ENCODE measurements around the gene ELOA.

Gene ELOA, protein sequence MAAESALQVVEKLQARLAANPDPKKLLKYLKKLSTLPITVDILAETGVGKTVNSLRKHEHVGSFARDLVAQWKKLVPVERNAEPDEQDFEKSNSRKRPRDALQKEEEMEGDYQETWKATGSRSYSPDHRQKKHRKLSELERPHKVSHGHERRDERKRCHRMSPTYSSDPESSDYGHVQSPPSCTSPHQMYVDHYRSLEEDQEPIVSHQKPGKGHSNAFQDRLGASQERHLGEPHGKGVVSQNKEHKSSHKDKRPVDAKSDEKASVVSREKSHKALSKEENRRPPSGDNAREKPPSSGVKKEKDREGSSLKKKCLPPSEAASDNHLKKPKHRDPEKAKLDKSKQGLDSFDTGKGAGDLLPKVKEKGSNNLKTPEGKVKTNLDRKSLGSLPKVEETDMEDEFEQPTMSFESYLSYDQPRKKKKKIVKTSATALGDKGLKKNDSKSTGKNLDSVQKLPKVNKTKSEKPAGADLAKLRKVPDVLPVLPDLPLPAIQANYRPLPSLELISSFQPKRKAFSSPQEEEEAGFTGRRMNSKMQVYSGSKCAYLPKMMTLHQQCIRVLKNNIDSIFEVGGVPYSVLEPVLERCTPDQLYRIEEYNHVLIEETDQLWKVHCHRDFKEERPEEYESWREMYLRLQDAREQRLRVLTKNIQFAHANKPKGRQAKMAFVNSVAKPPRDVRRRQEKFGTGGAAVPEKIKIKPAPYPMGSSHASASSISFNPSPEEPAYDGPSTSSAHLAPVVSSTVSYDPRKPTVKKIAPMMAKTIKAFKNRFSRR

DNA sequence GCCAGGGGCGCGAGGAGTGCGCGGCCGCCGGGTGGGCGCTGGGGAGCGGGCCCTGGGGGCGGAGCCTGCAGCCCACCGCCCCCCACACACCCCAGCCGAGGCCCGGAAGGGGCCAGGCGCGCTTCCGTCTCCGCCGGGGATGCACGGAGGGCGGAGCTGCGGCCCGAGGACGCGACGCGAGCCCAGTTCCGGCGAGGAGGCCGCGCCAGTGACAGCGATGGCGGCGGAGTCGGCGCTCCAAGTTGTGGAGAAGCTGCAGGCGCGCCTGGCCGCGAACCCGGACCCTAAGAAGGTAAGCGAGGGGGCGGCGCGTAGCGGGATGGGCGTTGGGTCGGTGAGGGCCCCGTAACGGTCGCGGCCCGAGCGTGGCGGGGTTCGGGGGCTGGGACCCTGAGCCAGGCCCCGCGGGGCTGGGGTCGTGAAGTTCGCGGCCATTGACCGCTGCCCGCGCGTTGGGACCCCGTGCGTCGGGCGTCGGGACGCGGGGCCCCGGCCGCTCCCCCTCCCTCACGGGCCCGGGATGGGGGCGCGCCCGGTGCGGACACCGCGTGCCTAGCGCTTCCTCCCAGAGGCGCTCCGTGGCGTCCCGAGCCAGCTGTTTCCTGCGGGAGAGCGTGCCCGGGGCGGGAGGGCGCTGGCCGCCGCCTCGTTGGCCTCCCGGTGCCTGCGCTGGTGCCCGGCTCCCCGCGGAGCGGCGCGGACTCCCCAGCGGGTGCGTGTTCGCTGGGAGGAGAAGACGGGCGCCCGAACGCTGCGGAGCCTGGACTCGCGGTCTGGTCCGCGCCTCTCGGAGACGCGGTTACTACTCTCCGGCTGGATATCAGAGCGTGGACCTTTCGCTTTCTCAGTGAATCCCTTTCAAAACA is at the start of gene ELOA:
Gene ELOA (plus strand): TSS at position 185 of the 866 bp plus-strand sequence. CDS start 33 bp downstream, at position 218.
- peak; percentile 71 for DNase-seq (ENCODE audit: low spot score)

DNA sequence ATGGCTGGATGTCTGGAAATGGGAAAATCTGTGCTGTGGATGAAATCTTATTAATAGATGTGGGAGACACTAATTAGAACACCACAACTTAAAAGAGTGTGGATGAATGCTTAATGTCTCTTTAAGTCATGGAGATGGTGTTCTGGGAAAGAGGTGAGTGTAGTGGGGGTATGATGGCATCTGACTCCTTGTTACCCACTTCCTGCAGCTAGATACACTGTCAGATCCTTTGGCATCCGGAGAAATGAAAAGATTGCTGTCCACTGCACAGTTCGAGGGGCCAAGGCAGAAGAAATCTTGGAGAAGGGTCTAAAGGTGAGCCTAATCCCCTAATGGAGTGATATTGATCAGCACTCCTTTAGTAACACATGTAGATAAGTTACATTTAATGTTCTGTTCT is 49.7 kb upstream of the ELOA start:
- DNase-seq (ENCODE audit: low spot score) = no peak

DNA sequence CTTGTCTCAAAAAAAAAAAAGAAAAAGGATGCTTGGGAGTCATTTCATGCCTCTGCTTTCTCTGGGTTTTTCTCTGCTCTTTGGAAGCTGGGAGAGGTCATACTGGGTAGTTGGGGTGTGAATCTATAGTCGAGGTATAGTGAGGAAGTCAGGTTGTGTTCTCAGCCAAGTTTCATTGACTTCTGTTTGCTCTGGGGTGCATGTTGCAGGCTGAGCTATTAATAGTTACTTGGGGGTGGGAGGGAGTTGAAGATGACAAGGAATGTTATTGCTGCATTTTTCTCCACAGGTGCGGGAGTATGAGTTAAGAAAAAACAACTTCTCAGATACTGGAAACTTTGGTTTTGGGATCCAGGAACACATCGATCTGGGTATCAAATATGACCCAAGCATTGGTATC is 48.9 kb upstream of the ELOA start:
- no peak for DNase-seq (ENCODE audit: low spot score)

DNA sequence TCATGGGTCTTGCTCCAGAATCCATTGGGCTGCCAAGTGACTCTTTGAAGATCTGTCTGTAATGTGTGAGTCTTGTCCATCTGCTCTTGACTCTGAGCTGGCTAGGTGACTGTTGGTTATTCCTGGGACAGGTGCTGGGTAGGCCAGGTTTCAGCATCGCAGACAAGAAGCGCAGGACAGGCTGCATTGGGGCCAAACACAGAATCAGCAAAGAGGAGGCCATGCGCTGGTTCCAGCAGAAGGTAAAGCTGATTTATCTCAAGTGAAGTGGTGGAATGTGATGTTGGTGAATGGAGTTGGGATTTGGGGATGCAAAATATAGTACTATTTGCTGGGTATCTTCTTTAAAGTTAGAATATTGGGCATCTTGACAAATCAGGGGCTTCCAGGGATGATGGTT is 47.6 kb upstream of the ELOA start:
- no peak for DNase-seq (ENCODE audit: low spot score)

GRCh38 chr1:23696335-23696989 is 46.8 kb upstream of the ELOA start:
- no peak for DNase-seq (ENCODE audit: low spot score)

DNA sequence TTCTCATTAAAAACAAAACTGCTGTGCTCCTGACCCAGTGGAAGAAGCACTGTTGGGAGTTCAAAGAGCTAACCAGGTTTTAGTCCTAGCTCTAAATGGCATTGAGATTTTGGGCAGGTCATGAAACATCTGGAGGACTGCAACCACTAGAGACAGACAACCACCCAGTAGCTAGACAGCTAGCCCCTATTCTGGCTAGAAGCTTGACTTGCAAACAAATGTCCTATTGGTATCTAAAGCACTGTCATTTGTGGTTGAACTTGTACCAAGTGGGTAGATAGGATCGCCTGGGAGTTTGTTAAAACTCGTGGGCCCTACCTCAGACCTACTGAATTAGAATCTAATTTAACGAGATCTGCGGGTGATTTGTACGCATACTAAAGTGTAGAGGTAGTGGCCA is 44.8 kb upstream of the ELOA start:
- no peak for DNase-seq (ENCODE audit: low spot score)

DNA sequence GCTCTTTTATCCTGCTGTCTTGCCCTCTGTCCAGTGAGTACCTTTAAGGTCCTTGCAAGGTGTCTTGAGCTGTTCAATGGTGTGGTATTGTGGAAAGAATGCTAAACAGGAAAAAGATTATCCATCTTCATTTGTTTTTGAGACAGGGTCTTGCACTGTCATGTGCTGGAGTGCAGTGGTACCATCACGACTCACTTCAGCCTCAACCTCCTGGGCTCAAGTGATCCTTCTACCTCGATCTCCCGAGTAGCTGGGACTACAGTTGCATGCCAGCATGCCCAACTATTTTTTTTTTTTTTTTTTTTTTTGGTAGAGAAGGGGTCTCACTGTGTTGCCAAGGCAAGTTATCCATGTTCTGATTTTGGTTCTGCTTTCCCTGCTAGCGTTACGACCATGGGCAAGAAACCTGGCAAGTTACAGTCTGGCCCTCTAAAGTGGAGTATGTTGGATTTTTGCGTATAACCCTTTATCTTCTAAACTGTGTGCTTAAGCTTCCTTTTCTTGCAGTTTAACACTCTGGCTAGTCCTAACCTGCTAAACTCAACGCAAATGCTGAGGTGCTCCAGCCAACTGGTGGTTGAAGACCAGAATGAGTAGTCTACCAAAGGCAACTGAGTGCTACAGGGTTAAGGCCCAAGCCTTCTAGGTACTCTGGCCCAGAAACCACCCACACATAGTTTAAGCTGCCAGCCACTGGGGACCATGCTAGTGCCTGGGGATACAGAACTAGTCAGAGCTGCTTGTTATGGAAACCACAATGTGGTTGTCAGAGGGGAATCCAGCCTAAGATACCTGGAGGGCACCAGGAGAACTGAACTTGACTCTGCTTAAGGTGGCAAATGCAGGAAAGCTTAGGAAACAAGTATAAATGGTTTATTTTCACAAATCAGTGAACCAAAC is 43.7 kb upstream of the ELOA start:
- DNase-seq (ENCODE audit: low spot score) = no peak

GRCh38 chr1:23701310-23701709 is 42.0 kb upstream of the ELOA start:
- no peak for DNase-seq (ENCODE audit: low spot score)

DNA sequence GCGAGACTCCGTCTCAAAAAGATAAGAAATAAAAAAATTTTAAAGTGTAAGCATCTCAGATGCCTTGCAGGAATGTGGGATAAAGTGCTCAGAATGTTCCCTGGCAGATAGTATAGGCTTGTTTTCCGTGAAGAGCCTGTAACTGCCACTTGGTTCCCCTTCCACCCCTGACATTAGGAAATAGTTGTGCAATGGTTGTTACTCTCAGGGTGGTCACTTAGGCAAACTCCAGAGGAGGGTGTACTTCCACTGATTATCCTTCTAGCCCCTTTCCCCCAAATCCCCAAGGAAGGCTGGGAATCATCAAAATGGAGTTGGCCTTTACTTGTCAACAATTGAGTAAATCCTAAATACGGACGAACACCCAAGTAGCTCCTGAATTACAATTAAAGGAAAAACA is 41.3 kb upstream of the ELOA start:
- DNase-seq (ENCODE audit: low spot score) = no peak

- no peak for DNase-seq (ENCODE audit: low spot score)
Measured at GRCh38 chr1:23704834-23705495, 38.3 kb upstream of the ELOA start.

DNA sequence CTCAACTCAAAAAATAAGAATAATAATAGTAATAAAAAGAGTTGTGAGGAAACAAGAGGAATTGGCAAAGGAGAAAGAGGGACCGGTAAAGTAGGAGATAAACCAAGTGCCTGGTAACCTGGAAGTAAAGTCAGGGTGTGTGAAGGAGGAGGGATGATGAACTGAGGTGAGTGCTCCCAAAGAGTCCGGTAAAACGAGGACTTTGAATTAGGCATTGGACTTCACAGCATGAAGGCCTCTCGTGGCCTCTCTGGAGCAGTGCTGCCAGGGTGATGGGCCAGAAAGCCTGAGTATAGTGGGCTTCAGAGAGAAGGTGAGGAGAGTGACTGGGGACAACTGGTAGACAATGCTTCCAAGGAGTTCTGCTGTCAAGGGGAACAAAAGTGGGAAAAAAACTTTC is 34.0 kb upstream of the ELOA start:
- DNase-seq (ENCODE audit: low spot score) = no peak

DNA sequence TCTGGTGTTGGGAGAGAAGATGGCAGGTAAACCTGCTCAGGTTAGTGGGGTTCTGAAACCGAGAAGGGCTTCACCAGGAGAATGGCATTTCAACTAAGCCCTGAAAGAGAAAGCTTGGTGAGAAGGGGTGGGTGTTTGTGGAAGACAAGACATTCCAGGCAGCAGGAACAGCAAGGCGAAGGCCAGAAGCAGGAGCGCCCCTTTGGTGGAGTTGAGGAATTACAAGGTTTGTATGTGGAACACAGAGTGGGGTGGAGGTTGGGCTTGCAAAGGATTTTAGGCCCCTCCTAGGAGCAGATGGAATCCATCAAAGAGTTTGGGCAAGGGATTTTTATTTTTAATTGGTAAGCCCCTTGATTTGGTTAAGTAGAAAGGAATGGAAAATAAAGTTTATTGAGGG is 24.8 kb upstream of the ELOA start:
- no peak for DNase-seq (ENCODE audit: low spot score)

- no peak for DNase-seq (ENCODE audit: low spot score)
Measured at GRCh38 chr1:23719162-23719820, 24.0 kb upstream of the ELOA start.

DNA sequence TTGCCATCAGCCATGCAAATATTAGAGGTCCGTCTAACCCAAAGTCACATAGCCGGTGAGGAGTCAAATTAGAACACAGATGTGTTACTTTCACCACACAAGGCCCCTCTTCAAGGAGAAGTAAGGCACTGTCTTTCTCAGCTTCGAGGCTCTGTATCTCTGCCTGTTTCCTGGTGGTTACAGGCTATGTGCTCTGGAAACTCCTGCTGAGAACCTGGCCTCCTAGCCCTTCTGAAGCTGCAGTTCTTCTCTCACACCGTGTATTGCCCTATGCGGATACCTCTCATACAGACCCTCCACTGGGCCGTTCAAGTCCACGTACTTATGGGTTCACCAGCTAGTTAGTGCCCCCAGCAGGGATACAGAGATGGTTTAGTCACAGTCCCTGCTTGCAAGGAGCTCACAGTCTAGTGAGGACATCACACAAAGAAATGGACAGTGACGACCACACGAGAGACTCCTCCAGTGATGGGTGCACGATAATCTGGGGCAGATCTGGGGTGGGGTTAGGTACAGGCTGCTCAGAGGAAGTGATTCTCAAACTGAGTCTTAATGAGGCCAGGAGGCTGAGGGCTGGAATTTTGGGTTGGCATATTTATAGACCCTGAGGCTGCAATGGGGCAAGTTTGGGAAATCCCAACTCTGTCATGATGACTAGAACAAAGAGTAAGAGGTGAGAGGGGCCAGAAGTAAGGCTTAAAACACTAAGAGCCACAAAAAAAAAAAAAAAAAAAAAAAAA is 22.8 kb upstream of the ELOA start:
- no peak for DNase-seq (ENCODE audit: low spot score)

- no peak for DNase-seq (ENCODE audit: low spot score)
Measured at GRCh38 chr1:23722652-23723051, 20.6 kb upstream of the ELOA start.

DNA sequence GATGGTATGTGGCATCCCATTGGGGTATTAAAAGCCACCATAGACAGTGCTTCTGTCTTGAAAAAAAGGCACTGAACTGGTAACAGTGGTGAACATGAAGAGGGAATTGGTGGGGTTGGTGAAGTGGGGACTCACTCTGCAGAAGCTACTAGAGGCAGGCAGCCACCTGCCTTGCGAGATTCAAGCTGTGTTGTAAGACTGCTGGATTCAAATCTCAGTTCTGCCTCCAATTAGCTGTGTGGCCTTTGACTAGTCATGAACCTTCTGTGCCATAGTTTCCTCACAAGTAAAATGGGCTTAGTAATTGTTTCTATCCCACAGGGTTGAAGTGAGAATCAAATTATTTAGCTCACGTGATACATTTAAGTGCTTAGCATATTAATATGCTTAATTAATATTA is 16.6 kb upstream of the ELOA start:
- DNase-seq (ENCODE audit: low spot score) = no peak

GRCh38 chr1:23727362-23727811 is 15.9 kb upstream of the ELOA start:
- no peak for DNase-seq (ENCODE audit: low spot score)

GRCh38 chr1:23732363-23733224 is 10.7 kb upstream of the ELOA start:
- DNase-seq (ENCODE audit: low spot score) = no peak
